ENCODE measurements around the gene POU3F3. TPM values are rescaled to one million over a fixed set of nuclear protein-coding genes. Genes with fewer than 3 reads are reported as not detected.

The POU3F3 gene
- total RNA-seq, 4 donors from 2014 or later: not detected

DNA sequence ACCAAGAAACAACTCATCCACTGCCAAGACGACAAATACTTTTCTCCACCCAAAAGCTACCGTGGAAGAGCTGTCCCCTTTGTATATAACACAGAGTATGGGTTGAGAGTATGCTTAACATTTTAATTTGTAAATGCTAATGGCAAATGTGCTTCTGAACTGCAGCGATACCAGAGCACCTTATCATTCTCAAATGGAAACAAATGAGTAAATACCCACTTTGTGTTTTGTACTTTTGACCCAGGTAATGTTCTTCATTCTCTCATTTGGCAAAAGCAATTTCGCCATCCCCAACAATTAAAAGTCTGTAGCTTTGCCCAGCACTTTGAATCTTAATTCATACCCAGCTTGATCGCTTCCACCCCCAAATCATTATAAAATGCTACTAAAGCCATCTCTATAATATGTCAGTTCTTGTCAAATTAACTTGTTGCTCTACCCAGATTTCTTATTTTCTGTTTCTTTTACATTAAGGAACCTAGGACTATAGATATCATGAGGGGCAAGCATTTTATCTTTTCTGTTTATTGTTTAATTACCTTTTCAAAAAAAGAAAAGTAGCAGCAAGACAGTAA, 6.2 kb upstream of the POU3F3 start:
- no peak for ATAC-seq (ENCODE audit: low FRiP score)
- no peak for DNase-seq (ENCODE audit: low spot score)
- TF ChIP-seq, protein P1, sequence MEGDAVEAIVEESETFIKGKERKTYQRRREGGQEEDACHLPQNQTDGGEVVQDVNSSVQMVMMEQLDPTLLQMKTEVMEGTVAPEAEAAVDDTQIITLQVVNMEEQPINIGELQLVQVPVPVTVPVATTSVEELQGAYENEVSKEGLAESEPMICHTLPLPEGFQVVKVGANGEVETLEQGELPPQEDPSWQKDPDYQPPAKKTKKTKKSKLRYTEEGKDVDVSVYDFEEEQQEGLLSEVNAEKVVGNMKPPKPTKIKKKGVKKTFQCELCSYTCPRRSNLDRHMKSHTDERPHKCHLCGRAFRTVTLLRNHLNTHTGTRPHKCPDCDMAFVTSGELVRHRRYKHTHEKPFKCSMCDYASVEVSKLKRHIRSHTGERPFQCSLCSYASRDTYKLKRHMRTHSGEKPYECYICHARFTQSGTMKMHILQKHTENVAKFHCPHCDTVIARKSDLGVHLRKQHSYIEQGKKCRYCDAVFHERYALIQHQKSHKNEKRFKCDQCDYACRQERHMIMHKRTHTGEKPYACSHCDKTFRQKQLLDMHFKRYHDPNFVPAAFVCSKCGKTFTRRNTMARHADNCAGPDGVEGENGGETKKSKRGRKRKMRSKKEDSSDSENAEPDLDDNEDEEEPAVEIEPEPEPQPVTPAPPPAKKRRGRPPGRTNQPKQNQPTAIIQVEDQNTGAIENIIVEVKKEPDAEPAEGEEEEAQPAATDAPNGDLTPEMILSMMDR (IDR thresholded peaks at IDR 0.05): no peak

DNA sequence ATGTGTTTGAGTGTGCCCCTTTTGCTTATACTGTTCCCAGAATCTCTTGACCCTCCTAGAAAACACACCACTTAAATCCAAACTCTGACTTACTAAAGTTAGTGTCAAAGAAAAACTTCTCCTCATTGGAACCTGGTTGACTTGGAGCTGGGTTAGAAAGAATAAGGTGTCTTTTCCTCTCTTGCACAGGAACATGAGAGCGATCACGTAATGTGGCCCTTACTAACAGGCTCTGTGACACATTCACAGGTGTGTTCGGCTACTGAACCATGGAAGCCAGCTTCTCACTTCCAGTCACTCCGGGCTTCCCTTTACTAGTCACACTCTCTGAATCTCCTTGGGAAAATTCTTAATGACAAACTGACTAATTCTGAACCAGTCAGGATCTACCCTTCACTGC, 5.4 kb upstream of the POU3F3 start:
- DNase-seq (ENCODE audit: low spot score): no peak
- TF ChIP-seq, protein P1 (IDR thresholded peaks at IDR 0.05): no peak
- ATAC-seq (ENCODE audit: low FRiP score): no peak

DNA sequence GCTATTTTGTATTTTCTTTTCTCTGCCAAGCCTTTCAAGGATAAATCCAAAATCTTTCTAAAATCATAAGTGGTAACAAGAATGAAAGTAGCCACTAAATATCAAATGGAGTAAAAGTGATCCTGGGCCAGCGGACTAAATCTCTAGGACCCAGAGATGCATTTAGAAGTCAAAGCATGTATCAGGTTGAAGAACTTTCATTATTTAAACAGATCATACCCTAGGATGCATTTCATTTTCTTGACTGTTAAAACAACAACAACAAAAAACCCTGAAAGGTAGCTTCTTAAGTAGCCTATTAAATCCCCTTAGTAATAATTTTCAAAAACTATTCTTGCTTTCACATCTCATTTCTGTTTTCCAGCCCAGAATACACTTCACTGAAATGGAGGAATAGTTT, 4.8 kb upstream of the POU3F3 start:
- TF ChIP-seq, protein P1 (IDR thresholded peaks at IDR 0.05): no peak
- no peak for ATAC-seq (ENCODE audit: low FRiP score)
- no peak for DNase-seq (ENCODE audit: low spot score)

DNA sequence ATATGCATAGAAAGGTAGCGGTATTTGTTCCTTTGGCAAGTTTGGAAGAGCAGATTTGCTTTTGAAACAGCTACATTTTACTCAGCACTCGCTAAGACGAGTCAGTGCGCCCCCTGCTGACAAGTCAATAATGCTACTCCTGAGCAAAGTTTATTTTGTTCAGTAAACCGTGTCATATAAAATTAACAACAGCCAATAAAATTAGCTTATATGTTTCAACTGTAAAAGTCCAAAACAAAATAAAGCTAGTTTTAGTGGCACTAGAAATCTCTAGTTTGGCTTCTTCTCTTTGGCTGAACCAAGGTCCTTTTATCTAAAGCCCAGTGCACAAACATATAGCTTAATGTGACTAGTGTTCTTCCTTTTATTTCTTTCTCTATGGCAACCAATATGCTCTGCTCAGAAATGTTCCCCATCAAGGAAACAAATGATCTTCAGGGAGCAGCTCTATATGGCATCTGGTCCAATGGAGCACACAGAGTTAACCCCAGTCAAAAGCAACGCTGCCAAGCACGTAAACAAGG, 4.2 kb upstream of the POU3F3 start:
- peak; percentile 42 for ATAC-seq (ENCODE audit: low FRiP score)
- TF ChIP-seq, protein P1 (IDR thresholded peaks at IDR 0.05): peak in 1 of 3 donors; percentile 15
- no peak for DNase-seq (ENCODE audit: low spot score)

DNA sequence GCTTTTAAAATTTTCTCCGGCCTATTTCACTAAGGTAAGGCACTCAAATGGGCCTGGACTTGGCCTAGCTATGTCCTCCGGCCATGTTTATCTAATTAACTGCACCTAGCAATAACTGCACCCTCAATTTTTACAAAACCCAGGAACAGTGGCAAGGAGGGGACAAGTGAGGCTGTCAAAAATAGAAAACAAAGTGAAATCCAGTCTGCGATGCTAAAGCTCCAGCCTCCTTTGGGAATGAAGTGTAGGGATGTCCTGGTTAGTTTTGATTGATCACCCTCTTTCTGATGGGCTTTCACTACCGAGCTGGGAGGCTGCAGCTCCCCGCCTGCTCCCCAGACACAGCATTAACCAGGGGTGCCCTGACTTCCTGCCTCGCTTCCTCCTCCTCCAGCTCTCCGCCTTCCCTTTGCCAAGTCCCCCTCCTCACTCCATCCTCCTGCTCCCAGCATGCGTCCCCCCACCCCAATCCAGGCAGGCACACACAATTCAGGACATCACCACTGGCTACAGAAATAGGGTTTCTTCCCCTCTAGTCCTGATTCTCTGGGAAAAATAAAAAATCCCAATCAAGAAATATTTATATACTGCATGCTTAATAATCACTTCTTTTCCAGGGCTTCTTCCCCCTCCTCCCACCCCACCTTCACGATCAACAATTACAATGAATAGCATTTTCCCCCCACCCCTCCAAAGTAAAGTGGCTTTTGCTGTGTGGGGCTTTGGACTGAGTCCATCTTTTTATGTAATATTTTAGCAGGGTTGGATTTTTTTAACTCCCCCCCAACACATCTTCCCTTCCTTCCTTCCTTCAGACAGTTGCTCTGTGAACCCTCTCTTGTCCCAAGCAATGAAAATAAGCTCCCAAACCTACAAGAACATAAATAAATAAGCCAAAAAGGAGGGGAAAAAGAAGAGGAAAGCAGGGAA, 3.3 kb upstream of the POU3F3 start:
- DNase-seq (ENCODE audit: low spot score) (no peak), ATAC-seq (ENCODE audit: low FRiP score) (no peak)
- TF ChIP-seq, protein P1 (IDR thresholded peaks at IDR 0.05): no peak

DNA sequence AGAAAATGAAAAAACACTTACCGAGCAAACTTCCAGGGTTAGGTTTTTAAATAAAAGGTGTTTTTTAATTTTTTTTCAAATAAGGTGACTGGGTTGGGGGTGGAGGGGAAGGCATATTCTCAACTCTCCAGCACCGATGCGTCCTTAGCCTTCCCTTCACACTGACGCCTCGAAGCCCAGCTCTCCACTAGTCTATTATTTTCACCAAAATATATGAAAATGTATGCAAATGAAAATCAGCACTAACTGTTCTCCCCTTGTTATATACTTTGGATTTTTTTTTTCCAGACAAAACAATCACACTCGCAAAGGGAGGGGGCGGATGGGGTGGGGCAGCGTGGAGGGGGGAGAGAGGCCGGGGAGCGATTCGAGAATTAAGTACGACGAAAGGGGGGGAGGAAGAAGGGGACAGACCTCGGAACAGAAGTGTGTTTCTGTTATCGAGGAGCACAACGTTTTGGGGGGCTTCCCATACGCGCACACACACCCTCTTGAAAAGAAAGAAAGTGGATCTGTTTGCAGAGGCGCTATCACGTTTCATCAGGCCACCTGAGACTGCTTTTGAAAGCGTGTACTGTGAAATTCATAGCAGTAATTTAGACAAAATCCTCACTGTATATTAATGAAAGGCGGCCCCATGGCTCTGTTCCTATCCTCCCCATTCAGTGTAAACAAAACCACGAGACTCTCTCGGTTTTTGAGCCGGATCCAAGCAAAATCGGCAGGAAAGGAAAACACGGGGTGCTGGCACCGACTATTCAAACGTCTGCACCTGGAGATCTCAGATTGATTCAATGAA, 2.4 kb upstream of the POU3F3 start:
- TF ChIP-seq, protein P1 (IDR thresholded peaks at IDR 0.05): no peak
- no peak for ATAC-seq (ENCODE audit: low FRiP score)
- no peak for DNase-seq (ENCODE audit: low spot score)

Measured in omental fat pad (tissue), 4 donors.